HG03175 (cell line): ENCODE data around the gene BHMT2.

Source experiments
- ATAC-seq: cut with Tn5 transposase; IDR thresholded peaks from one replicate; pipeline ENCODE4 v1.9.1; 2021; ENCODE audit warnings: mild to moderate bottlenecking, moderate library complexity; ENCODE audit not compliant: unreplicated experiment

The BHMT2 gene

GRCh38 chr5:79062436-79062835, 7.1 kb upstream of the BHMT2 start:
- ATAC-seq, result no peak

DNA sequence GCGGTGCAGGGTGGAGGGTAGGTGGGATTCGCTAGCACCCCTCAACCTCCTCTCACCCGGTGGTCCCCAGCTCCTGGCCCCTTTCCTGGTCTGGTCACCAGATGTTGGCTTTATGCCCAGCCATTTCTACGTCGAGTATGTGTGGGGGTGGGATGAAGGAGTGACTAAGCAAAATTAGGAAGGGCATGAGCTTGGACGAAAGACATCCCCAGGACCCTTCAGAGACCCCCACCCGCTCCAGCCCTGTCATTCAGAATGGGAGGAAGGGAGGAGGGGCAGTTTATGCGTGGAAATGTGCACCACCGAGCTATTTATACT, 742 bp downstream of the BHMT2 start:
- ATAC-seq, result no peak

- no peak for ATAC-seq
Observed at GRCh38 chr5:79074641-79075040, 5.1 kb downstream of the BHMT2 start.

- ATAC-seq, result no peak
Observed at GRCh38 chr5:79075646-79076426, 6.3 kb downstream of the BHMT2 start.

DNA sequence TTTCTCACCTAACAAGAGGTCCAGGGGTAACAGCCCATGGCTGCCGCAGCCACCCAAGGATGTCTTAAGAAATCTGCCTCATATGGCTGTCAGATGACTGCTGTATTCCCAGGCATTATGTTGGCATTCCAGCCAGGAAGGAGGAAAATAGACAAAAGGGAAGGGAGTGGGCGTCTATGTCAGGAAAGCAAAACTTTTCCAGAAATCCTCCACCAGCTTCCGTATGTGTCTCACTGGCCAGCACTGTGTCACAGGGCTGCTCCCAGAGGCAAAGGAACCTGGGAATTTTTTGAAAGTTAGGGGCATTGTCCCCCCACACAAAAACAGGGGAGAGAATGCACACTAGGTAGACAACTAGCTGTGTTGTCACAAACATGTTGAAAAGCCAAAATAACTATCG, 7.3 kb downstream of the BHMT2 start:
- ATAC-seq, result no peak

- no peak for ATAC-seq
Observed at GRCh38 chr5:79077680-79078365, 8.3 kb downstream of the BHMT2 start.

DNA sequence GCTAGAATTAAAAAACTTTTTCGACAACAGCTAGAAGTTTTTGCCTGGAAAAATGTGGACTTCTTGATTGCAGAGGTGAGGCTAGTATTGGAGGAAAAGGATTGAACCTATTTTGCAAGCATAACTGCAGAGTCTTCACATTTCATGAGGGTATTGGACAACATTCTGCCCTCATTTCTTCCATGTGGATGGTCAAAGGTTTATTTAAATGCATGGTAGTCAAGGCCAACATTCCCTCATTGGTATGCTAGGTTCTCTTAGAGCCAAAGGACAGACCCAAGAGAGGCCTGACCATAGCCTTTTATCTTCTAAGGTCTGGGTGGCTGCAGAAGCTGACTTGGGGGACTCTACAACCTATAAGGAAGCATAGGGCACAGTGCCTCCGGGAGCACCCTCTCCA, 11.2 kb downstream of the BHMT2 start:
- no peak for ATAC-seq

GRCh38 chr5:79081779-79082178, 12.2 kb downstream of the BHMT2 start:
- no peak for ATAC-seq

GRCh38 chr5:79086116-79086515, 16.5 kb downstream of the BHMT2 start:
- no peak for ATAC-seq

GRCh38 chr5:79088507-79088906, 18.9 kb downstream of the BHMT2 start:
- ATAC-seq, result no peak

DNA sequence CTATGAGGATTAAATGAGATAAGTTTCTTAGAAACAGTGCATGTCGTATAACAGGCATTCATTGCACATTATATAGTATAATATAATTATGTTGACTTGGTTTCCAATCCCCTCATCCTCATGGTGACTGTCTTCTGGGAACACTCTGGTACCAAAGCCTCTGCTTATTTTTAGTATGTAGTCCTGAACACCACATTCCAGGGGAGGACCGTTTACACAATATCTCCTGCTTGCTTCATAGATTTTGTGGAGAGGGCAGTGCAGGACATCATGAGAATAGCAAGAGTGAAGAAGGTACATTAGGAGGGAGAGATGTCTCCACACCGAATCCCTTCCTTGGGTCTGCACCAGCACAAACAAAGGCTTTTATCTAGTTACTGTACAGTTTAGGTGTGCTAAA, 21.5 kb downstream of the BHMT2 start:
- no peak for ATAC-seq

DNA sequence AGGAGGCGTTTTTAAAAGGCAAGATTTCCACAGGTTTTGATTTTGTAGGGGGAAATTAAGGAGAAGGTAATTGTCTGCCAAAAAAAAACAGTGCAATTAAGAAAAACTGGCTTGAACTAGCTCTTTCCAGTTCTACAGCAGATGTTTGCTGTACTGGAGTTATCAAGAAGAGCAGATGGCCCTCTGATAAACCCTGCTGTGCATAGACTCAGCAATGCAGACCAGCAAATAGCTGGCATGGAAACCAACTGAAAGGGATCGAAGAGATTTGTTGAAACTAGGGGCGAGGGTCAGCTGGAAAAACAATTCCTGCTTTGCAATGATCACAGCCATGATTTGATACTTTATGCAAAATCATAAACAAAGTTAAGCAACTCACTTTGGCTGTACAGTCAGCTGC, 24.2 kb downstream of the BHMT2 start:
- ATAC-seq, result no peak

GRCh38 chr5:79105868-79106267, 36.3 kb downstream of the BHMT2 start:
- no peak for ATAC-seq

GRCh38 chr5:79107020-79107796, 37.6 kb downstream of the BHMT2 start:
- ATAC-seq, result no peak

DNA sequence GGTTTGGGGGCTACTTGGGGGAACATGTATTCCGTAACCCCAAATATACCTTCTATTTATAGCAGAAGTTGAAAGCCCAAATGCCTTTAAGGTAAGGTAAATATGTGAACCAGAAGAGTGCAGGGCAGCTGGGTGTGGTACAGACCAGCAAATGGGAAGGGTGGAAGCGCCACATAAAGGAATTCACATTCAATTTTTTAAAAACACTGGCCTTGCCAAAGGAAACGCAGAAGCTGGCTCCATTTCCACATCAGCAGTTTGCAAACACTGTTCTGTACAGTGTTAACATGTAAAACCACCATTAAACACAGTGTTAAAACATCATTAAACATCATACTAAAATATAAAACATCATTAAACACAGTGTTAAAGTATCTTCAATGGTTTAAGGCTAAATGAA, 38.5 kb downstream of the BHMT2 start:
- no peak for ATAC-seq

DNA sequence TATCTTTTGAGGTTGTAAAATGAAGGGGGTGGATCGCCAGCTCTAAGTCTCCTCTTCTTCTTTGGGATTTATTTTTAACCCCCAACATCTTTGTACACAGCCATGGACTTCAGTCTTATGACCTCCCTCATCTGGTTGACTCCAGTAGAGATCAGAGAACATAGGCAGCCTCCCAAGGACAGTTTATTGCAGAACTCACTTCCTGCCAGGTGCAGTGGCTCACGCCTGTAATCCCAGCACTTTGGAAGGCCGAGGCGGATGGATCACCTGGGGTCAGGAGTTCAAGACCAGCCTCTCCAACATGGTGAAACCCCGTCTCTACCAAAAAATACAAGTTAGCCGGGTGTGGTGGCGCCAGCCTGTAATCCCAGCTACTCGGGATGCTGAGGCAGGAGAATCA, 39.2 kb downstream of the BHMT2 start:
- no peak for ATAC-seq

GRCh38 chr5:79109527-79110492, 40.2 kb downstream of the BHMT2 start:
- ATAC-seq, result no peak

DNA sequence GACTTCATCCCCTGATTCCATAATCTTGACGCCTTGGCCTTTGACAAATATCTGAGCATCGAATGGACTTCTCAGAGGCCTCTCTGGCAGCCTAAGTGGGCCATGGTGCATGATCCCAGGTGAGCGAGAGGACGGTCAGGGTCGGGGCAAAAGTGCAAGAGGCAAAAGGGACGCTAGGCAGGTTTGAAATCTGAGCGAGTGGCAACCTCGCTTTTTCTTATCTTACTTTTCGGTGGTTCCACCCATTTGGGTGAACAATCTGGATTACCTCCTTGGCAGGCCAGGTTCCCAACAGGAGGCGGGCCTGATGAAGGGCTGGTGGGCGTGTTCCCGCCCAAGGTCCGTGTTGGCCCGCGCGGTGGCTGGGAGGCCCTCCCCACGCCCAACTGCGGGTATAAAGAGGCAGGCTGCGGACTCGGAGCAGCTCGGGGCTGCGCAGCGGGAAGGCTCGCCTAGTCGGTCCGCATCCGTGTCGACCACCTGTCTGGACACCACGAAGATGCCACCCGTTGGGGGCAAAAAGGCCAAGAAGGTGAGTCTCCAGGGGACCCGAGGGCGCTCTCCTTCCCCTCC, 41.9 kb downstream of the BHMT2 start, which contains the start of gene BHMT:
BHMT (plus strand) TSS at position 423 of the 573 bp plus-strand sequence; CDS start at position 500, 77 bp downstream.
- ATAC-seq, result no peak

GRCh38 chr5:79111960-79112702, 42.6 kb downstream of the BHMT2 start:
- ATAC-seq, result no peak

- no peak for ATAC-seq
Observed at GRCh38 chr5:79112703-79113058, 43.1 kb downstream of the BHMT2 start.
